GM12878 (cell line): ENCODE results near the gene MARS1. TPM values are rescaled to one million over a fixed set of nuclear protein-coding genes. Genes with fewer than 3 reads are reported as not detected.

Source experiments
- ATAC-seq: fragments of 200-7000 bp; cut with Tn5 transposase; 3 replicates; pipeline ENCODE4 v1.9.1; 2020; ENCODE audit warnings: mild to moderate bottlenecking, moderate library complexity
- BruUV-seq: library from RNA; stranded (reverse); fragments of 400-500 nt; replicated peaks from 2 replicates; lab custom pipeline; 2021; lab: Mats Ljungman, UMichigan
- CTCF ChIA-PET: fragments of 300-600 bp; sonication (Branson Sonifier 250); formaldehyde crosslinking; extraction: SDS; loops from one replicate; lab custom pipeline; 2021; ENCODE audit warnings: inconsistent platforms; lab: Yijun Ruan, JAX
- POLR2A ChIA-PET: fragments of 350-600 bp; formaldehyde crosslinking; extraction: SDS; loops from one replicate; lab custom pipeline; 2021; ENCODE audit warnings: inconsistent platforms; lab: Charles Lee
- RAD21 ChIA-PET: fragments of 300-600 bp; sonication (Branson Sonifier 250); formaldehyde crosslinking; loops from one replicate; lab custom pipeline; 2023; ENCODE audit warnings: antibody characterized with exemption; ENCODE audit not compliant: unreplicated experiment; lab: Charles Lee
- SMC1A ChIA-PET: fragments of 300-600 bp; sonication (Branson Sonifier 250); formaldehyde crosslinking; loops from one replicate; lab custom pipeline; 2023; ENCODE audit not compliant: unreplicated experiment, uncharacterized antibody; lab: Charles Lee
- DNase-seq: peaks from one replicate; pipeline ENCODE4 v3.0.0-alpha.2; 2011; ENCODE audit warnings: low read depth, low spot score
- FAIRE-seq: peaks from 3 replicates; lab custom pipeline; 2011; peaks lifted over from hg19 to GRCh38; lab: Jason Lieb, UNC
- H2AFZ ChIP-seq: 2 replicates; pipeline ENCODE4 v1.6.0; 2011; ENCODE audit warnings: low read depth, low read length, control low read depth; ENCODE audit not compliant: control insufficient read depth
- H3K27ac ChIP-seq: 2 replicates; pipeline ENCODE4 v1.5.1; 2011; ENCODE audit warnings: control low read depth; ENCODE audit not compliant: control insufficient read depth, insufficient read depth
- H3K27me3 ChIP-seq, 2 experiments: replicated peaks in 1 of 2; 2 replicates each; pipeline versions ENCODE4 v1.6.0 to v1.6.1; 2011; ENCODE audit warnings: low read length in 1 of 2; ENCODE audit not compliant: control insufficient read depth in 2 of 2, insufficient read depth in 2 of 2
- H3K36me3 ChIP-seq, 2 experiments: 2 replicates each; pipeline ENCODE4 v1.5.1; 2011; ENCODE audit warnings: low read length in 1 of 2; ENCODE audit not compliant: control insufficient read depth in 2 of 2, insufficient read depth in 2 of 2
- H3K4me1 ChIP-seq: 2 replicates; pipeline ENCODE4 v1.6.1; 2011; ENCODE audit warnings: mild to moderate bottlenecking, low read length, moderate library complexity, mixed read lengths; ENCODE audit not compliant: control insufficient read depth, insufficient read depth
- H3K4me2 ChIP-seq: 2 replicates; pipeline ENCODE4 v1.6.0; 2011; ENCODE audit warnings: control low read depth; ENCODE audit not compliant: control insufficient read depth, insufficient read depth
- H3K4me3 ChIP-seq: fragments of 200-600 bp; sonication (generic); 2 replicates; pipeline ENCODE4 v1.5.1; 2016
- H3K79me2 ChIP-seq: 2 replicates; pipeline ENCODE4 v1.6.0; 2011; ENCODE audit warnings: low read length; ENCODE audit not compliant: control insufficient read depth, insufficient read depth
- H3K9ac ChIP-seq: 2 replicates; pipeline ENCODE4 v1.8.0; 2011; ENCODE audit warnings: low read length, control low read depth, mixed read lengths; ENCODE audit not compliant: control insufficient read depth, insufficient read depth
- H3K9me3 ChIP-seq: replicated peaks from 3 replicates; pipeline ENCODE4 v1.5.1; 2011; ENCODE audit warnings: mild to moderate bottlenecking, low read length; ENCODE audit not compliant: control insufficient read depth, insufficient read depth
- H4K20me1 ChIP-seq: 2 replicates; pipeline ENCODE4 v1.6.0; 2011; ENCODE audit not compliant: control insufficient read depth, insufficient read depth
- ASH2L ChIP-seq: fragments of 300-600, 200-600 bp; sonication (generic); IDR thresholded peaks from 2 replicates; pipeline ENCODE4 v1.6.1; 2017; ENCODE audit warnings: low read depth, mild to moderate bottlenecking, borderline replicate concordance
- CBX5 ChIP-seq: sonication (generic); IDR thresholded peaks from 2 replicates; pipeline ENCODE4 v1.6.1; 2016; ENCODE audit warnings: low read depth, moderate library complexity, mild to moderate bottlenecking, inconsistent platforms
- IKZF2 ChIP-seq, 2 experiments: fragments of 450-650 bp; IDR thresholded peaks; 2 replicates each; pipeline ENCODE4 v1.6.1; 2017; ENCODE audit warnings: mild to moderate bottlenecking in 2 of 2, moderate library complexity in 2 of 2
- IRF3 ChIP-seq: fragments of 450-650 bp; IDR thresholded peaks from 2 replicates; pipeline ENCODE4 v1.6.1; 2014; ENCODE audit warnings: mild to moderate bottlenecking
- KAT2A ChIP-seq: conservative IDR thresholded peaks from 2 replicates; pipeline ENCODE4 v1.6.1; 2011; ENCODE audit warnings: low read depth, low read length; ENCODE audit not compliant: control insufficient read depth
- PBX3 ChIP-seq: IDR thresholded peaks from 2 replicates; pipeline ENCODE4 v1.6.1; 2011; ENCODE audit warnings: mild to moderate bottlenecking, low read depth, low read length, moderate library complexity; ENCODE audit not compliant: insufficient replicate concordance
- RB1 ChIP-seq: fragments of 450-650 bp; formaldehyde crosslinking; IDR thresholded peaks from 2 replicates; pipeline ENCODE4 v1.6.1; 2017; ENCODE audit warnings: mild to moderate bottlenecking, borderline replicate concordance
- WGBS: methylation state at CpG from one replicate; pipeline ENCODE4 v1.1.6; 2016; ENCODE audit warnings: low lambda C conversion rate; ENCODE audit not compliant: insufficient replicate concordance, insufficient coverage; ENCODE audit errors: missing lambda C conversion rate; 5-methylcytosine and 5-hydroxymethylcytosine counted together
- in situ Hi-C: fragments of 300-500 bp; cut with MboI; formaldehyde crosslinking; loops from 9 replicates; pipeline ENCODE4 v1.14.3; 2018; ENCODE audit warnings: mixed read lengths
- intact Hi-C: fragments of 100-400 bp; cut with micrococcal nuclease; formaldehyde crosslinking; loops from one replicate; pipeline ENCODE4 v1.14.2; 2022; ENCODE audit not compliant: unreplicated experiment
- microRNA counts: library from miRNA; unstranded; fragments of <30 nt; microRNA quantifications from one replicate; lab custom pipeline; 2016
- microRNA-seq: library from miRNA; unstranded; fragments of <30 nt; microRNA quantifications from one replicate; pipeline ENCODE4, GENCODE V29; 2018
- polyA plus RNA-seq, 11 experiments: library from polyadenylated mRNA; depleted of rRNA in 4 of 11; unstranded in 6 of 11; stranded (reverse) in 5 of 11; fragments of >200 nt; fragmentation: Nextera tagmentation in 4 of 11; fragmentation: Illumina TruSeq in 1 of 11; extraction: Ambion mirVana in 4 of 11; extraction: Trizol in 1 of 11; gene quantifications; 1 replicate in 1 of 11; 2 replicates in 10 of 11; pipeline versions ENCODE4 v1.2.1 to v1.2.3, GENCODE V29; 2011 to 2016; ENCODE audit warnings: inconsistent platforms in 2 of 11, missing spikeins in 2 of 11, low read depth in 1 of 11
- small RNA-seq: library from RNA; depleted of rRNA; stranded (forward); fragments of <200 nt; gene quantifications from one replicate; pipeline ENCODE3, GENCODE V24; 2014
- total RNA-seq, 4 experiments: library from RNA; depleted of rRNA in 3 of 4; stranded (reverse); fragments of >200 nt in 3 of 4; fragmentation: Illumina TruSeq in 1 of 4; extraction: Trizol in 1 of 4; gene quantifications; 2 replicates each; pipeline versions ENCODE4 v1.2.1 to v1.2.3, GENCODE V29; 2013 to 2021

The MARS1 gene
- total and polyA plus RNA-seq, 10 of the 15 experiments (the other 5 are each of a cell fraction or from before 2014, with no cell fraction given): 72.3 to 270 (median 153) TPM

GRCh38 chr12:57564178-57564740 is 76.4 kb downstream of the MARS1 start:
- intact Hi-C loops: no loop called here
- H3K4me2 ChIP-seq: no peak overlapping the region
- DNase-seq: no peak
- CTCF ChIA-PET: interaction anchor here (1.0 kb wide), 1 partner anchor 104 kb away, joined by 3 read pairs; the partner anchor contains the start of gene GLI1
- WGBS: 15% methylated on average over 7 of the region's 7 CpGs
- no peaks in the 10 kb centered on the region for H3K4me1 ChIP-seq
- POLR2A ChIA-PET: no interaction called here
- BruUV-seq: no TSS peak
- TF ChIP-seq CBX5 (no peak), IRF3 (no peak), IKZF2 (IDR thresholded peaks at IDR 0.05) (no peak), PBX3 (no peak), RB1 (no peak), ASH2L (no peak), KAT2A (no peak)
- FAIRE-seq: no peak
- RAD21 ChIA-PET: no interaction called here
- no peaks in the 10 kb centered on the region for H4K20me1 ChIP-seq
- ATAC-seq: no peak
- H3K9me3 ChIP-seq: no peaks in the 10 kb centered on the region
- H3K4me3 ChIP-seq: no peak overlapping the region
- H2AFZ ChIP-seq: no peak overlapping the region
- in situ Hi-C loops: no loop called here
- SMC1A ChIA-PET: no interaction called here
- H3K79me2 ChIP-seq: no peaks in the 10 kb centered on the region
- no peak overlapping the region for H3K9ac ChIP-seq
- H3K36me3 ChIP-seq: no peaks in the 10 kb centered on the region
- H3K27ac ChIP-seq: no peak overlapping the region
- H3K27me3 ChIP-seq: no peaks in the 10 kb centered on the region

MicroRNA genes within 50 kb of the gene (microRNA counts, 767-probe panel; counts per million panel counts)
- microRNA hsa-miR-616-3p (lab: Ali Mortazavi, UCI): 2,009 counts per million, percentile 75 among the panel's probes with 10 or more counts

Small RNA genes within 50 kb of the gene (microRNA-seq; reads per million reads assigned to microRNA genes)
- 1.9 reads per million, percentile 3 among the genes with 10 or more reads in this experiment for gene MIR616
- not detected for gene MIR6758

Small RNA genes within 50 kb of the gene (small RNA-seq; reads per million reads assigned to genes)
- 0.16 reads per million for gene MIR616

Other genes starting within 250 kb of the MARS1 start
Only the 7 nearest of the 15 such genes appear.
- 11.7 TPM in 2 replicates for gene R3HDM2, start 57.0 kb upstream of the MARS1 start, total RNA-seq (2014; rRNA removed)
- 10.8 and 12.0 TPM in 2 replicates for gene R3HDM2, start 57.0 kb upstream of the MARS1 start, total RNA-seq (2014; rRNA removed; fragmentation: Illumina TruSeq; extraction: Trizol)
- gene R3HDM2, start 57.0 kb upstream of the MARS1 start, total RNA-seq (2021): 24.9 and 26.1 TPM in 2 replicates
- 12.4 and 13.9 TPM in 2 replicates for gene R3HDM2, start 57.0 kb upstream of the MARS1 start, polyA plus RNA-seq (2011; rRNA removed)
- 17.2 and 23.0 TPM in 2 replicates for gene R3HDM2, start 57.0 kb upstream of the MARS1 start, polyA plus RNA-seq (2014; fragmentation: Illumina TruSeq; extraction: Trizol)
- 1 to 10 TPM; 4.6 to 6.2 TPM for gene R3HDM2, start 57.0 kb upstream of the MARS1 start, polyA plus RNA-seq (2014; fragmentation: Nextera tagmentation; extraction: Ambion mirVana)
- gene R3HDM2, start 57.0 kb upstream of the MARS1 start, polyA plus RNA-seq (2014; rRNA removed): 13.9 and 15.3 TPM in 2 replicates
- 1 to 10 TPM; 7.8 to 8.9 TPM for gene R3HDM2, start 57.0 kb upstream of the MARS1 start, polyA plus RNA-seq (2016; fragmentation: Nextera tagmentation; extraction: Ambion mirVana)
- gene INHBC, start 53.3 kb upstream of the MARS1 start, total RNA-seq (2014; rRNA removed): not detected in 2 replicates
- not detected in 2 replicates for gene INHBC, start 53.3 kb upstream of the MARS1 start, total RNA-seq (2014; rRNA removed; fragmentation: Illumina TruSeq; extraction: Trizol)
- 0.13 and 0.16 TPM in 2 replicates for gene INHBC, start 53.3 kb upstream of the MARS1 start, total RNA-seq (2021)
- 0.10 TPM in 2 replicates for gene INHBC, start 53.3 kb upstream of the MARS1 start, polyA plus RNA-seq (2011; rRNA removed)
- 0.14 and 0.22 TPM in 2 replicates for gene INHBC, start 53.3 kb upstream of the MARS1 start, polyA plus RNA-seq (2014; fragmentation: Illumina TruSeq; extraction: Trizol)
- under 1 TPM in 1 of 2 experiments, not detected in 1; 0.04 TPM for gene INHBC, start 53.3 kb upstream of the MARS1 start, polyA plus RNA-seq (2014; fragmentation: Nextera tagmentation; extraction: Ambion mirVana)
- 0.14 and 0.22 TPM in 2 replicates for gene INHBC, start 53.3 kb upstream of the MARS1 start, polyA plus RNA-seq (2014; rRNA removed)
- gene INHBC, start 53.3 kb upstream of the MARS1 start, polyA plus RNA-seq (2016; fragmentation: Nextera tagmentation; extraction: Ambion mirVana): not detected
- 0.51 and 1.5 TPM in 2 replicates for gene INHBE, start 32.8 kb upstream of the MARS1 start, total RNA-seq (2014; rRNA removed)
- 0.36 and 0.78 TPM in 2 replicates for gene INHBE, start 32.8 kb upstream of the MARS1 start, total RNA-seq (2014; rRNA removed; fragmentation: Illumina TruSeq; extraction: Trizol)
- gene INHBE, start 32.8 kb upstream of the MARS1 start, total RNA-seq (2021): 0.64 and 0.77 TPM in 2 replicates
- 2.2 and 2.5 TPM in 2 replicates for gene INHBE, start 32.8 kb upstream of the MARS1 start, polyA plus RNA-seq (2011; rRNA removed)
- 0.38 and 0.70 TPM in 2 replicates for gene INHBE, start 32.8 kb upstream of the MARS1 start, polyA plus RNA-seq (2014; fragmentation: Illumina TruSeq; extraction: Trizol)
- under 1 TPM; 0.13 to 0.18 TPM for gene INHBE, start 32.8 kb upstream of the MARS1 start, polyA plus RNA-seq (2014; fragmentation: Nextera tagmentation; extraction: Ambion mirVana)
- gene INHBE, start 32.8 kb upstream of the MARS1 start, polyA plus RNA-seq (2014; rRNA removed): 0.58 and 1.9 TPM in 2 replicates
- under 1 TPM; 0.09 to 0.14 TPM for gene INHBE, start 32.8 kb upstream of the MARS1 start, polyA plus RNA-seq (2016; fragmentation: Nextera tagmentation; extraction: Ambion mirVana)
- 0.71 and 1.0 TPM in 2 replicates for gene GLI1, start 28.3 kb upstream of the MARS1 start, total RNA-seq (2014; rRNA removed)
- gene GLI1, start 28.3 kb upstream of the MARS1 start, total RNA-seq (2014; rRNA removed; fragmentation: Illumina TruSeq; extraction: Trizol): 0.31 and 0.32 TPM in 2 replicates
- 1.1 and 1.2 TPM in 2 replicates for gene GLI1, start 28.3 kb upstream of the MARS1 start, total RNA-seq (2021)
- gene GLI1, start 28.3 kb upstream of the MARS1 start, polyA plus RNA-seq (2011; rRNA removed): 0.97 and 1.2 TPM in 2 replicates
- 0.32 and 0.79 TPM in 2 replicates for gene GLI1, start 28.3 kb upstream of the MARS1 start, polyA plus RNA-seq (2014; fragmentation: Illumina TruSeq; extraction: Trizol)
- gene GLI1, start 28.3 kb upstream of the MARS1 start, polyA plus RNA-seq (2014; fragmentation: Nextera tagmentation; extraction: Ambion mirVana): under 1 TPM; 0.32 to 0.46 TPM
- gene GLI1, start 28.3 kb upstream of the MARS1 start, polyA plus RNA-seq (2014; rRNA removed): 0.53 and 1.4 TPM in 2 replicates
- under 1 TPM; 0.27 to 0.82 TPM for gene GLI1, start 28.3 kb upstream of the MARS1 start, polyA plus RNA-seq (2016; fragmentation: Nextera tagmentation; extraction: Ambion mirVana)
- gene ARHGAP9, start 8.2 kb upstream of the MARS1 start, total RNA-seq (2014; rRNA removed): 78.1 and 79.8 TPM in 2 replicates
- 47.3 and 51.7 TPM in 2 replicates for gene ARHGAP9, start 8.2 kb upstream of the MARS1 start, total RNA-seq (2014; rRNA removed; fragmentation: Illumina TruSeq; extraction: Trizol)
- gene ARHGAP9, start 8.2 kb upstream of the MARS1 start, total RNA-seq (2021): 101 and 102 TPM in 2 replicates
- gene ARHGAP9, start 8.2 kb upstream of the MARS1 start, polyA plus RNA-seq (2011; rRNA removed): 42.5 and 68.9 TPM in 2 replicates
- gene ARHGAP9, start 8.2 kb upstream of the MARS1 start, polyA plus RNA-seq (2014; fragmentation: Illumina TruSeq; extraction: Trizol): 63.7 and 89.0 TPM in 2 replicates
- 10 to 100 TPM; 19.5 to 75.6 TPM for gene ARHGAP9, start 8.2 kb upstream of the MARS1 start, polyA plus RNA-seq (2014; fragmentation: Nextera tagmentation; extraction: Ambion mirVana)
- 98.7 and 106 TPM in 2 replicates for gene ARHGAP9, start 8.2 kb upstream of the MARS1 start, polyA plus RNA-seq (2014; rRNA removed)
- gene ARHGAP9, start 8.2 kb upstream of the MARS1 start, polyA plus RNA-seq (2016; fragmentation: Nextera tagmentation; extraction: Ambion mirVana): 10 to 100 TPM; 71.1 to 81.3 TPM
- 9.7 and 9.8 TPM in 2 replicates for gene DDIT3, start 32.4 kb downstream of the MARS1 start, total RNA-seq (2014; rRNA removed)
- gene DDIT3, start 32.4 kb downstream of the MARS1 start, total RNA-seq (2014; rRNA removed; fragmentation: Illumina TruSeq; extraction: Trizol): 10.4 and 12.2 TPM in 2 replicates
- gene DDIT3, start 32.4 kb downstream of the MARS1 start, total RNA-seq (2021): 8.2 and 9.2 TPM in 2 replicates
- 23.6 and 25.0 TPM in 2 replicates for gene DDIT3, start 32.4 kb downstream of the MARS1 start, polyA plus RNA-seq (2011; rRNA removed)
- gene DDIT3, start 32.4 kb downstream of the MARS1 start, polyA plus RNA-seq (2014; fragmentation: Illumina TruSeq; extraction: Trizol): 10.9 and 13.4 TPM in 2 replicates
- gene DDIT3, start 32.4 kb downstream of the MARS1 start, polyA plus RNA-seq (2014; fragmentation: Nextera tagmentation; extraction: Ambion mirVana): 10 to 100 TPM; 26.8 to 28.9 TPM
- 9.9 and 10.1 TPM in 2 replicates for gene DDIT3, start 32.4 kb downstream of the MARS1 start, polyA plus RNA-seq (2014; rRNA removed)
- 10 to 100 TPM; 20.0 to 21.7 TPM for gene DDIT3, start 32.4 kb downstream of the MARS1 start, polyA plus RNA-seq (2016; fragmentation: Nextera tagmentation; extraction: Ambion mirVana)
- gene MBD6, start 34.8 kb downstream of the MARS1 start, total RNA-seq (2014; rRNA removed): 3.1 and 4.6 TPM in 2 replicates
- 3.5 and 3.7 TPM in 2 replicates for gene MBD6, start 34.8 kb downstream of the MARS1 start, total RNA-seq (2014; rRNA removed; fragmentation: Illumina TruSeq; extraction: Trizol)
- gene MBD6, start 34.8 kb downstream of the MARS1 start, total RNA-seq (2021): 41.5 and 52.7 TPM in 2 replicates
- gene MBD6, start 34.8 kb downstream of the MARS1 start, polyA plus RNA-seq (2011; rRNA removed): 2.0 and 3.8 TPM in 2 replicates
- gene MBD6, start 34.8 kb downstream of the MARS1 start, polyA plus RNA-seq (2014; fragmentation: Illumina TruSeq; extraction: Trizol): 5.9 and 12.7 TPM in 2 replicates
- gene MBD6, start 34.8 kb downstream of the MARS1 start, polyA plus RNA-seq (2014; fragmentation: Nextera tagmentation; extraction: Ambion mirVana): 1 to 10 TPM; 1.5 to 5.5 TPM
- 20.2 and 24.3 TPM in 2 replicates for gene MBD6, start 34.8 kb downstream of the MARS1 start, polyA plus RNA-seq (2014; rRNA removed)
- gene MBD6, start 34.8 kb downstream of the MARS1 start, polyA plus RNA-seq (2016; fragmentation: Nextera tagmentation; extraction: Ambion mirVana): 1 to 10 TPM; 8.1 to 8.6 TPM